Astrocyte (in vitro differentiated cells and primary cell): Measurements from ENCODE around the gene TAF1L. TPM values are rescaled to one million over a fixed set of nuclear protein-coding genes. Genes with fewer than 3 reads are reported as not detected.

ENCODE experiments used
- DNase-seq: peaks from one replicate; pipeline ENCODE4 v3.0.0-alpha.2; 2010; ENCODE audit warnings: low read depth
- FAIRE-seq: peaks from 2 replicates; lab custom pipeline; 2011; peaks lifted over from hg19 to GRCh38; lab: Jason Lieb, UNC
- H2AFZ ChIP-seq: 2 replicates; pipeline ENCODE4 v1.6.0; 2012; ENCODE audit warnings: low read depth, low read length, inconsistent platforms
- H3K27ac ChIP-seq: 2 replicates; pipeline ENCODE4 v1.5.1; 2011; ENCODE audit warnings: low read depth, low read length, inconsistent platforms
- H3K27me3 ChIP-seq: 2 replicates; pipeline ENCODE4 v1.6.0; 2011; ENCODE audit warnings: low read length, inconsistent platforms; ENCODE audit not compliant: insufficient read depth
- H3K36me3 ChIP-seq: 2 replicates; pipeline ENCODE4 v1.5.1; 2011; ENCODE audit warnings: low read length, inconsistent platforms; ENCODE audit not compliant: insufficient read depth
- H3K4me1 ChIP-seq: 2 replicates; pipeline ENCODE4 v1.5.1; 2011; ENCODE audit warnings: low read length, inconsistent platforms; ENCODE audit not compliant: insufficient read depth
- H3K4me2 ChIP-seq: 2 replicates; pipeline ENCODE4 v1.6.0; 2012; ENCODE audit warnings: low read length, inconsistent platforms
- H3K4me3 ChIP-seq: 2 replicates; pipeline ENCODE4 v1.5.1; 2011; ENCODE audit warnings: low read depth, mild to moderate bottlenecking, low read length, inconsistent platforms; ENCODE audit not compliant: insufficient read depth
- H3K79me2 ChIP-seq: 2 replicates; pipeline ENCODE4 v1.6.0; 2012; ENCODE audit warnings: mild to moderate bottlenecking, low read length, inconsistent platforms; ENCODE audit not compliant: insufficient read depth
- H3K9ac ChIP-seq: 2 replicates; pipeline ENCODE4 v1.6.0; 2012; ENCODE audit warnings: mild to moderate bottlenecking, low read length, inconsistent platforms
- H3K9me3 ChIP-seq: 2 replicates; pipeline ENCODE4 v1.5.1; 2012; ENCODE audit warnings: low read depth, mild to moderate bottlenecking, low read length, inconsistent platforms; ENCODE audit not compliant: insufficient read depth
- H4K20me1 ChIP-seq: 2 replicates; pipeline ENCODE4 v1.6.0; 2012; ENCODE audit warnings: low read length, inconsistent platforms; ENCODE audit not compliant: insufficient read depth
- H3K27ac Mint-ChIP-seq: one replicate; pipeline ENCODE4 v1.8.0; 2021; ENCODE audit warnings: mild to moderate bottlenecking, mixed read lengths; ENCODE audit not compliant: unreplicated experiment
- H3K27me3 Mint-ChIP-seq: one replicate; pipeline ENCODE4 v1.8.0; 2021; ENCODE audit warnings: low read depth, mixed read lengths; ENCODE audit not compliant: unreplicated experiment
- H3K36me3 Mint-ChIP-seq: one replicate; pipeline ENCODE4 v1.8.0; 2021; ENCODE audit warnings: low read depth, mixed read lengths; ENCODE audit not compliant: unreplicated experiment
- H3K4me1 Mint-ChIP-seq: one replicate; pipeline ENCODE4 v1.8.0; 2021; ENCODE audit warnings: low read depth, mixed read lengths; ENCODE audit not compliant: unreplicated experiment
- H3K4me3 Mint-ChIP-seq: one replicate; pipeline ENCODE4 v1.8.0; 2021; ENCODE audit warnings: mild to moderate bottlenecking, moderate library complexity, mixed read lengths; ENCODE audit not compliant: unreplicated experiment
- H3K9me3 Mint-ChIP-seq: one replicate; pipeline ENCODE4 v1.8.0; 2021; ENCODE audit warnings: mild to moderate bottlenecking, mixed read lengths; ENCODE audit not compliant: unreplicated experiment
- EZH2 ChIP-seq: IDR thresholded peaks from 2 replicates; pipeline ENCODE4 v1.6.1; 2012; ENCODE audit warnings: mild to moderate bottlenecking, low read length, inconsistent platforms; ENCODE audit not compliant: insufficient read depth
- total RNA-seq: library from RNA; stranded (reverse); gene quantifications from 2 replicates; pipeline ENCODE4 v1.2.1, GENCODE V29; 2021
- TF ChIP-seq, protein P1 (sequence below): IDR thresholded peaks from 2 replicates; pipeline ENCODE4 v1.5.1; 2011; ENCODE audit warnings: low read depth, mild to moderate bottlenecking, inconsistent platforms, low read length, moderate library complexity; ENCODE audit not compliant: insufficient read depth

TAF1L gene
- total RNA-seq, 1 donor from 2014 or later = 0.02 TPM

DNA sequence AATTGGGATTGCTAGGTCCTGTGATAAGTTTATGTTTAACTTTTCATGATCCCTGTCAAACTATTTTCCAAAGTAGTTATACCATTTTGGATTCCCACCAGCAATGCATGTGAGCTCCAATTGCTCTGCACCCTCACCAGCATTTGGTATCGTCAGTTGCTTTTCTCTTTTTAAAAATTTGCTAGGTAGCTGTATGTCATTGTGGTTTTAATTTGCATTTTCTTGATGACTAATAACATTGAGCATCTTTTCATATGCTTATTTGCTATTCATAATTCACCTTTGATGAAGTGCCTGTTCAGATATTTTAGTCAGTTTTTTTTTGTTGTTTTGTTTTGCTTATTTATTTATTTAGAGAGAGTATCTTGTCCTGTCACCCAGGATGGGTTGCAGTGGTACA lies 12.5 kb downstream of the TAF1L start:
- no peak for DNase-seq
- H3K4me3 Mint-ChIP-seq = no peak overlapping the region
- Histone ChIP-seq H3K4me3 (no peak overlapping the region), H4K20me1 (no peaks in the 10 kb centered on the region), H3K4me2 (no peak overlapping the region), H3K27ac (no peak overlapping the region), H3K36me3 (no peaks in the 10 kb centered on the region), H3K79me2 (no peaks in the 10 kb centered on the region), H2AFZ (no peak overlapping the region), H3K4me1 (no peaks in the 10 kb centered on the region), H3K9me3 (no peaks in the 10 kb centered on the region), H3K9ac (no peak overlapping the region), H3K27me3 (peaks cover 6% of the 10 kb centered on the region)
- no peaks in the 10 kb centered on the region for H3K9me3 Mint-ChIP-seq
- no peak overlapping the region for H3K27ac Mint-ChIP-seq
- H3K36me3 Mint-ChIP-seq = no peaks in the 10 kb centered on the region
- no peaks in the 10 kb centered on the region for H3K4me1 Mint-ChIP-seq
- FAIRE-seq = no peak
- no peak for TF ChIP-seq EZH2
- TF ChIP-seq, protein P1, sequence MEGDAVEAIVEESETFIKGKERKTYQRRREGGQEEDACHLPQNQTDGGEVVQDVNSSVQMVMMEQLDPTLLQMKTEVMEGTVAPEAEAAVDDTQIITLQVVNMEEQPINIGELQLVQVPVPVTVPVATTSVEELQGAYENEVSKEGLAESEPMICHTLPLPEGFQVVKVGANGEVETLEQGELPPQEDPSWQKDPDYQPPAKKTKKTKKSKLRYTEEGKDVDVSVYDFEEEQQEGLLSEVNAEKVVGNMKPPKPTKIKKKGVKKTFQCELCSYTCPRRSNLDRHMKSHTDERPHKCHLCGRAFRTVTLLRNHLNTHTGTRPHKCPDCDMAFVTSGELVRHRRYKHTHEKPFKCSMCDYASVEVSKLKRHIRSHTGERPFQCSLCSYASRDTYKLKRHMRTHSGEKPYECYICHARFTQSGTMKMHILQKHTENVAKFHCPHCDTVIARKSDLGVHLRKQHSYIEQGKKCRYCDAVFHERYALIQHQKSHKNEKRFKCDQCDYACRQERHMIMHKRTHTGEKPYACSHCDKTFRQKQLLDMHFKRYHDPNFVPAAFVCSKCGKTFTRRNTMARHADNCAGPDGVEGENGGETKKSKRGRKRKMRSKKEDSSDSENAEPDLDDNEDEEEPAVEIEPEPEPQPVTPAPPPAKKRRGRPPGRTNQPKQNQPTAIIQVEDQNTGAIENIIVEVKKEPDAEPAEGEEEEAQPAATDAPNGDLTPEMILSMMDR = no peak
- H3K27me3 Mint-ChIP-seq = peaks cover 6% of the 10 kb centered on the region

DNA sequence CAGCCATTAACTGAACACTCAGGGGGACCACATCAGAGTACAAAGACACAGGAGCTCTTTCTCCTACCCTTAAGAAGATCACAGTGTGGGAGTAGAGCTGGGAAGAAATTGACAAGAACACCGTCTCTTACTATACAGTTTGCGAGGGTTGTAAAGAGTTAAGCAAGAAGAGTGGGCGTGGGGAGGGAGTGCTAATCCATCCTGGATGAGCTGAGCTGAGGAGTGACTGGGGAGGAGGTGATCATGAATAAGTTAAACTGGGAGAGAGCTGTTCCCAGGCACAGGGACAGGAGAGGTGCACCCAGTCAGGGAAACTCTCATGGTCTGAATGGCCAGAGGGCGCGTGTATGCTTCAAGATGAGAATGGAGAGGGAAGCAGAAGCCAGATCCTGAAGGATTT lies 17.2 kb downstream of the TAF1L start:
- H3K36me3 ChIP-seq = no peaks in the 10 kb centered on the region
- H3K36me3 Mint-ChIP-seq = no peaks in the 10 kb centered on the region
- no peaks in the 10 kb centered on the region for H3K79me2 ChIP-seq
- no peak overlapping the region for H2AFZ ChIP-seq
- no peak overlapping the region for H3K27ac Mint-ChIP-seq
- no peaks in the 10 kb centered on the region for H3K9me3 ChIP-seq
- no peak overlapping the region for H3K27ac ChIP-seq
- H3K9ac ChIP-seq = no peak overlapping the region
- H4K20me1 ChIP-seq = no peaks in the 10 kb centered on the region
- TF ChIP-seq, protein P1 = no peak
- no peak for TF ChIP-seq EZH2
- peaks cover 11% of the 10 kb centered on the region for H3K27me3 Mint-ChIP-seq
- H3K9me3 Mint-ChIP-seq = no peaks in the 10 kb centered on the region
- no peak overlapping the region for H3K4me2 ChIP-seq
- FAIRE-seq (no peak), DNase-seq (no peak)
- no peak overlapping the region for H3K4me3 Mint-ChIP-seq
- peaks cover 7% of the 10 kb centered on the region for H3K27me3 ChIP-seq
- no peaks in the 10 kb centered on the region for H3K4me1 ChIP-seq
- H3K4me3 ChIP-seq = no peak overlapping the region
- H3K4me1 Mint-ChIP-seq = no peaks in the 10 kb centered on the region

DNA sequence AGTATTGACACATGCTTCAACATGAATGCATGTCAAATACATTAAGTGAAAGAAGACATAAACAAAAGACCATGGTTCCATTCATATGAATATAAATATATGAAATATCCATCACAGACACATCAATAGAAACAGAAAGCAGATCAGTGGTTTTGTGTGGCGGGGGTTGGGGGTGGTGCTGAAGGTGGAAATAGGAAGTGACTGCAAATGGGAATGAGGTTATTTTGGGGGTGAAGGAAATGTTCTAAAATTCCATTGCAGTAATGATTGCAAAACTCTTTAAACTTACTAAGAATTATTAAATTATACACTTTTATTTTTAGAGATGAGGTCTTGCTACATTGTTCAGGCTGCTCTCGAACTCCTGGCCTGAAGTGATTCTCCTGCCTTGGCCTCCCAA lies 28.7 kb downstream of the TAF1L start:
- H3K79me2 ChIP-seq = no peaks in the 10 kb centered on the region
- H3K27ac ChIP-seq = no peak overlapping the region
- H3K4me3 ChIP-seq = no peak overlapping the region
- no peak overlapping the region for H2AFZ ChIP-seq
- no peak for DNase-seq
- TF ChIP-seq EZH2 = no peak
- TF ChIP-seq, protein P1 = no peak
- Mint-ChIP-seq H3K27ac (no peak overlapping the region), H3K27me3 (peaks cover 3% of the 10 kb centered on the region), H3K4me1 (peaks cover 3% of the 10 kb centered on the region), H3K36me3 (no peaks in the 10 kb centered on the region), H3K4me3 (no peak overlapping the region), H3K9me3 (peaks cover 3% of the 10 kb centered on the region)
- no peaks in the 10 kb centered on the region for H3K4me1 ChIP-seq
- FAIRE-seq = no peak
- no peaks in the 10 kb centered on the region for H3K27me3 ChIP-seq
- no peak overlapping the region for H3K9ac ChIP-seq
- no peak overlapping the region for H3K4me2 ChIP-seq
- H3K9me3 ChIP-seq = no peaks in the 10 kb centered on the region
- no peaks in the 10 kb centered on the region for H3K36me3 ChIP-seq
- no peaks in the 10 kb centered on the region for H4K20me1 ChIP-seq
